ENCODE results near the gene GSPT1.

Gene GSPT1

GRCh38 chr16:11913425-11914079 is 2.2 kb downstream of the GSPT1 start:
- DNase-seq (ENCODE audit: low read depth in 2 of 2): no peak

- no peak for DNase-seq (ENCODE audit: low read depth in 2 of 2)
Observed at GRCh38 chr16:11909653-11910545, 5.9 kb downstream of the GSPT1 start.

- no peak for DNase-seq (ENCODE audit: low read depth in 2 of 2)
Observed at GRCh38 chr16:11907160-11907970, 8.4 kb downstream of the GSPT1 start.

- no peak for DNase-seq (ENCODE audit: low read depth in 2 of 2)
Observed at GRCh38 chr16:11903906-11904305, 11.8 kb downstream of the GSPT1 start.

GRCh38 chr16:11901091-11901490 is 14.7 kb downstream of the GSPT1 start:
- DNase-seq (ENCODE audit: low read depth in 2 of 2): no peak

DNA sequence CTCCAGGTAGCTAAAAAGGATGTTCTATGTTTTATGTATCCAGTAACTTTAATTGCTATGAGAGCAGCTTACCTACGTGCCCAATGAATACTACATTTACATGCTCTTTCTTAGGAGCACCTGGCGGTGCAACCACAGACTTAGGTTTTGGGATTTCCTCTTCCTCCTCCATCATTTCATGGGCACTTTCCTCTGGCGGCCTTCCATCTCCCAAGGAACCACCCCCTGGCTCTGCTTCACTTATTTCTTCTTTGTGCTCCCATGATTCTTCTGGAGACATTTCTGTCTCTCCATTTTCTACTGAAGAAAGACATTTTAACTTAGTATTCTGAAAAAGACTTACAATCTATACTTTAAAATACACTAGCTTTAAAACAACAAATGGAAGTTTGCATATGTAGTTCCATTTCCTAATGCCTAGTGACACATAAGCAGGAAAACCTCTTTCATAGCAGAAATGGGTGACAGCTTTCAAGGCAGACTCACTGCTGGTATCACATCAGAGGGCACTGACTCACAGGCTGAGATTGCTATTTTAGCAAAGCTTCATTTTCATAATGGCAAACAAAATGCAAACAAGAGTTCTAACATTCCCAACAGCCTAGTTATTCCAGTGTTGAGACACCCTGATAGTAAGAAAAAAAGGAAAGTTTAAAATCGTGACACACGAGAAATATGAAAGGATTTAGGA is 19.1 kb downstream of the GSPT1 start:
- no peak for DNase-seq (ENCODE audit: low read depth in 2 of 2)

- DNase-seq (ENCODE audit: low read depth in 2 of 2): no peak
Observed at GRCh38 chr16:11893571-11893970, 22.2 kb downstream of the GSPT1 start.

GRCh38 chr16:11892761-11893160 is 23.0 kb downstream of the GSPT1 start:
- no peak for DNase-seq (ENCODE audit: low read depth in 2 of 2)

GRCh38 chr16:11890231-11890965 is 25.4 kb downstream of the GSPT1 start:
- DNase-seq (ENCODE audit: low read depth in 2 of 2): no peak

- DNase-seq (ENCODE audit: low read depth in 2 of 2): no peak
Observed at GRCh38 chr16:11886881-11887280, 28.9 kb downstream of the GSPT1 start.

GRCh38 chr16:11884035-11884434 is 31.7 kb downstream of the GSPT1 start:
- no peak for DNase-seq (ENCODE audit: low read depth in 2 of 2)

DNA sequence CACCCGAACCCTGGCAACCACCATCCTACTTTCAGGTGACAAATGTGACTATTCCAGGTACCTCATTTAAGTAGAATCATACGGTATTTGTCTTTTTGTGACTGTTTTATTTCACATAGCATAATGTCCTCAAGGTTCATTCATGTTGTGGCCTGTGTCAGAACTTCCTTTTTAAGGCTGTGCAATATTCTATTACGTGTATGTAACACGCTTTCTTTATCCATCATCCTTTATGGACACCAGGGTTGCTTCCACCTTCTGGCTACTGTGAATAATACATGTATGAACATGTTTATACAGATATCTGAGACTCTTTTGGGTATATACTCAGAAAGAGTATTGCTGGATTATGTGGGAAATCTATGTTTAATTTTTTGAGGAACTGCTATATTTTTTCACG is 35.7 kb downstream of the GSPT1 start:
- no peak for DNase-seq (ENCODE audit: low read depth in 2 of 2)

DNA sequence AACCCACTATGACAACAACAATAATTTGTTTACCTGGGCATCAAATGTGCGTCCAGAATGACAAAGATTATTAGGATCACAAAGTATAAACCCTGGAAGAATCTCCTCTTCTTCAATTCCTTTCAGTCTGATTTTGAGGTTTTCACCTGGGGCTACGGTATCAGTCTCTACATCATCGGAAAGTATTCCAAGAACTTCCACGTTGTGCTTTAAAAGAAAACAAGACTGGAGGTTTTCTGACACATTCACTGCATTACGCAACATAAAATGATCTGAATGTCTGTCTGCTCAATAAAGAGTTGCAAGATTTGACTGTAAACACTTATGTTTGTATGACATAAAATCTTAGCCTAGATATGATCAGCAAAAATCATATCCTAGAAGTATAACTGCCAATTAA is 38.4 kb downstream of the GSPT1 start:
- DNase-seq (ENCODE audit: low read depth in 2 of 2): no peak

DNA sequence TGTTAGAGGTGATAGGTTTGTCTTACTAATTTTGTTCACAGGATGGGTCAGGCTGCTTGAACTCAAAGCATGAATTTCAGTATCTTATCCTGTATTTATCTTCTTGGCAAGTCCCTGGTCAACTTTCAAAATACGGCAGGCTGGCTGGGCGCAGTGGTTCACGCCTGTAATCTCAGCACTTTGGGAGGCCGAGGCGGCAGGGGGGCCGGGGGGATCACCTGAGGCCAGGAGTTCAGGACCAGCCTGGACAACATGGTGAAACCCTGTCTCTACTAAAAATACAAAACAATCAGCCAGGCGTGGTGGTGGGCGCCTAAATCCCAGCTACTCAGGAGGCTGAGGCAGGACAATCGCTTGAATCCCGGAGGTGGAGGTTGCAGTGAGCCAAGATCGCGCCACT is 39.5 kb downstream of the GSPT1 start:
- no peak for DNase-seq (ENCODE audit: low read depth in 2 of 2)

- DNase-seq (ENCODE audit: low read depth in 2 of 2): no peak
Observed at GRCh38 chr16:11875721-11876120, 40.0 kb downstream of the GSPT1 start.

- DNase-seq (ENCODE audit: low read depth in 2 of 2): no peak
Observed at GRCh38 chr16:11871193-11871592, 44.6 kb downstream of the GSPT1 start.

DNA sequence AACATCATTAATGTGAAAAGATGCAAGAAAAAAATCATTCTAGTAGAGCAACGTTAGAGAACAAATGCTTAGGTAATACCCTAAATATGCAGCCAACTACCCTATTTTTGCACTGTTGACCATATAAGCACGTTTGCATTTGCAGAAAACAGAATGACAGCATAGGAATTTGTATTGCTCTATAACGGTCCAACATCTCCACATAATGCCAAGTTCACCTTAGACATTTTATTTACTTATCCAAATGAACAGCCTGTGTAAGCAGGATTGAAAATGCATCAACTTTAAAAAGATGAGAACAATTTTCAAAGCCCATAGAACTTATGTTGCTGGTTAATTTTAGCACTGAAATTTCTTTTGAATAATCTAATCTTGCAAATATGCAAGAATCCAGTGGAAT is 45.4 kb downstream of the GSPT1 start:
- DNase-seq (ENCODE audit: low read depth in 2 of 2): no peak

- DNase-seq (ENCODE audit: low read depth in 2 of 2): no peak
Observed at GRCh38 chr16:11869353-11870228, 46.2 kb downstream of the GSPT1 start.

- no peak for DNase-seq (ENCODE audit: low read depth in 2 of 2)
Observed at GRCh38 chr16:11868412-11868980, 47.3 kb downstream of the GSPT1 start.

DNA sequence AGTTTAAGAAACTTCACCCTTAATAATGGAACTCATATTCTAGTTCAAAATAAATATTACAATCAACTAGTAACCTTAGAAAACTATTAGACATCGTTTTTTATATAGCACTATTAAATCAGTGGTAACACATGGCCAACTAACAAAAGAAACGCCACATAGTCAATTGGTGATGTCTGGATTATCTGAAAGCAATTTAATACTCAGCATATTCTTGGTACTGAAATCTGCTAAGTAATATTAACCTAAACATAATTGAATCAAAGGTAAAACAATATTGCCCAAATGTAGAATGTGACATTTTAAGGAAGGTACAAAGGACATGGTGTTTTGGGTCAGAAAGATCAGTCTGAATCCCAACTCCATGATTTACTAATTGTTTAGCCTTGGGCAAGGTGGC is 53.3 kb downstream of the GSPT1 start:
- no peak for DNase-seq (ENCODE audit: low read depth in 2 of 2)
